HG02870 (cell line): ENCODE results near the gene SLC26A2.

ENCODE experiments used
- ATAC-seq: cut with Tn5 transposase; IDR thresholded peaks from one replicate; pipeline ENCODE4 v1.9.1; 2021; ENCODE audit warnings: mild to moderate bottlenecking, moderate library complexity; ENCODE audit not compliant: unreplicated experiment

The SLC26A2 gene

GRCh38 chr5:150035139-150035895 lies 74.8 kb downstream of the SLC26A2 start:
- ATAC-seq, result peak; percentile 94

- no peak for ATAC-seq
These were observed 76.0 kb downstream of the SLC26A2 start for GRCh38 chr5:150036513-150036912.
